SK-N-SH (cell line): ENCODE results near the gene DSE. TPM values are rescaled to one million over a fixed set of nuclear protein-coding genes. Genes with fewer than 3 reads are reported as not detected.

ENCODE experiments used
- CTCF ChIA-PET: fragments of 300-600, 350-600 bp; formaldehyde crosslinking; extraction: SDS; loops from one replicate; lab custom pipeline; 2021; lab: Yijun Ruan, JAX
- POLR2A ChIA-PET: fragments of 350-600 bp; sonication (Branson Sonifier 250); formaldehyde crosslinking; extraction: SDS; loops from one replicate; lab custom pipeline; 2020; ENCODE audit warnings: antibody characterized with exemption, inconsistent platforms; lab: Yijun Ruan, JAX
- DNase-seq: peaks from one replicate; pipeline ENCODE4 v3.0.0; 2012
- H2AFZ ChIP-seq: fragments of 200-600 bp; sonication (generic); 2 replicates; pipeline ENCODE4 v1.8.1; 2016; ENCODE audit warnings: antibody characterized with exemption, mild to moderate bottlenecking, low read depth
- H3F3A ChIP-seq: fragments of 200-600 bp; sonication (generic); replicated peaks from 2 replicates; pipeline ENCODE3; 2016; ENCODE audit warnings: antibody characterized with exemption, mild to moderate bottlenecking; ENCODE audit not compliant: insufficient read depth
- H3K27ac ChIP-seq, 2 experiments: fragments of 200-500 bp in 1 of 2; fragments of 200-600 bp in 1 of 2; sonication (Bioruptor generic) in 1 of 2; sonication (generic), shearing (Covaris generic) in 1 of 2; 2 replicates each; pipeline versions ENCODE4 v1.5.1 to v1.6.1; 2014 to 2016; ENCODE audit warnings: low read depth in 2 of 2, inconsistent platforms in 1 of 2, low read length in 1 of 2, mild to moderate bottlenecking in 1 of 2, mixed read lengths in 1 of 2
- H3K27me3 ChIP-seq: fragments of 200-600 bp; sonication (generic), shearing (Covaris generic); 2 replicates; pipeline ENCODE4 v1.6.1; 2016; ENCODE audit warnings: mixed run types; ENCODE audit not compliant: insufficient read depth
- H3K36me3 ChIP-seq, 2 experiments: fragments of 200-500 bp in 1 of 2; fragments of 200-600 bp in 1 of 2; sonication (Bioruptor generic) in 1 of 2; sonication (generic) in 1 of 2; replicated peaks in 1 of 2; 2 replicates each; pipeline versions ENCODE3 to v1.5.1; 2014 to 2016; ENCODE audit warnings: low read length in 1 of 2, mild to moderate bottlenecking in 1 of 2; ENCODE audit not compliant: insufficient read depth in 2 of 2, control insufficient read depth in 1 of 2
- H3K4me1 ChIP-seq, 2 experiments: fragments of 200-500 bp in 1 of 2; fragments of 200-600 bp in 1 of 2; sonication (Bioruptor generic) in 1 of 2; sonication (generic), shearing (Covaris generic) in 1 of 2; 2 replicates each; pipeline versions ENCODE4 v1.5.1 to v1.6.1; 2014 to 2016; ENCODE audit warnings: low read depth in 1 of 2, low read length in 1 of 2, mixed run types in 1 of 2; ENCODE audit not compliant: insufficient read depth in 2 of 2, control insufficient read depth in 1 of 2
- H3K4me2 ChIP-seq: fragments of 200-600 bp; sonication (generic), shearing (Covaris generic); 2 replicates; pipeline ENCODE4 v1.6.1; 2017; ENCODE audit warnings: mixed run types
- H3K4me3 ChIP-seq, 2 experiments: fragments of 200-500 bp in 1 of 2; fragments of 200-600 bp in 1 of 2; sonication (Bioruptor generic) in 1 of 2; sonication (generic), shearing (Covaris generic) in 1 of 2; 2 replicates each; pipeline versions ENCODE4 v1.5.1 to v1.8.1; 2014 to 2016; ENCODE audit warnings: low read depth in 2 of 2, inconsistent platforms in 1 of 2, low read length in 1 of 2, mild to moderate bottlenecking in 1 of 2, mixed read lengths in 1 of 2, moderate library complexity in 1 of 2
- H3K79me2 ChIP-seq: fragments of 200-600 bp; sonication (generic); 2 replicates; pipeline ENCODE4 v1.8.1; 2017; ENCODE audit warnings: mild to moderate bottlenecking; ENCODE audit not compliant: insufficient read depth
- H3K9ac ChIP-seq: fragments of 200-600 bp; sonication (generic); 2 replicates; pipeline ENCODE4 v1.6.1; 2017; ENCODE audit warnings: mixed run types
- H3K9me2 ChIP-seq: fragments of 200-600 bp; sonication (generic); 2 replicates; pipeline ENCODE4 v1.6.1; 2017; ENCODE audit warnings: mixed run types
- H3K9me3 ChIP-seq: fragments of 200-600 bp; sonication (generic); 2 replicates; pipeline ENCODE4 v1.6.1; 2017; ENCODE audit warnings: mixed run types, mild to moderate bottlenecking, moderate library complexity
- H4K20me1 ChIP-seq: fragments of 200-600 bp; sonication (generic); 2 replicates; pipeline ENCODE4 v1.6.1; 2017; ENCODE audit warnings: mild to moderate bottlenecking, mixed run types; ENCODE audit not compliant: insufficient read depth
- ELF1 ChIP-seq: IDR thresholded peaks from 2 replicates; pipeline ENCODE4 v1.4.0; 2012
- EP300 ChIP-seq, 2 experiments: IDR thresholded peaks; 2 replicates each; pipeline versions ENCODE4 v1.4.0 to v1.6.1; 2012; ENCODE audit warnings: borderline replicate concordance in 1 of 2, low read depth in 1 of 2, low read length in 1 of 2
- EZH2phosphoT487 ChIP-seq: fragments of 200-600 bp; sonication (generic); IDR thresholded peaks from 2 replicates; pipeline ENCODE4 v1.6.1; 2017; ENCODE audit warnings: low read depth, mixed run types, mild to moderate bottlenecking, antibody characterized with exemption, moderate library complexity, borderline replicate concordance
- FOSL2 ChIP-seq: IDR thresholded peaks from 2 replicates; pipeline ENCODE4 v1.4.0; 2012; ENCODE audit warnings: low read depth, mild to moderate bottlenecking, moderate library complexity, borderline replicate concordance
- FOXJ3 ChIP-seq: sonication (generic); formaldehyde crosslinking; IDR thresholded peaks from 2 replicates; pipeline ENCODE4 v1.5.1; 2020; ENCODE audit warnings: mild to moderate bottlenecking, missing genetic modification reagents
- FOXM1 ChIP-seq: IDR thresholded peaks from 2 replicates; pipeline ENCODE4 v1.4.0; 2012; ENCODE audit warnings: low read depth, mild to moderate bottlenecking
- GATA2 ChIP-seq: sonication (generic); formaldehyde crosslinking; IDR thresholded peaks from 2 replicates; pipeline ENCODE4 v1.5.0; 2020; ENCODE audit warnings: mild to moderate bottlenecking, missing genetic modification reagents
- JUND ChIP-seq: IDR thresholded peaks from 2 replicates; pipeline ENCODE4 v1.4.0; 2012
- MEF2A ChIP-seq: IDR thresholded peaks from 2 replicates; pipeline ENCODE4 v1.4.0; 2012; ENCODE audit warnings: low read depth, borderline replicate concordance
- MXI1 ChIP-seq: IDR thresholded peaks from 2 replicates; pipeline ENCODE4 v1.6.1; 2012; ENCODE audit warnings: mild to moderate bottlenecking, low read depth, low read length, improper control_type of control experiment
- NRF1 ChIP-seq: IDR thresholded peaks from 2 replicates; pipeline ENCODE4 v1.6.1; 2012; ENCODE audit warnings: low read depth, mild to moderate bottlenecking, low read length
- PBX3 ChIP-seq: IDR thresholded peaks from 2 replicates; pipeline ENCODE4; 2012
- POLR2AphosphoS5 ChIP-seq: IDR thresholded peaks from 2 replicates; pipeline ENCODE4 v1.6.1; 2012; ENCODE audit warnings: low read depth, low read length
- RAD21 ChIP-seq: IDR thresholded peaks from 2 replicates; pipeline ENCODE4 v1.6.1; 2012; ENCODE audit warnings: mild to moderate bottlenecking, low read length
- RFX5 ChIP-seq: IDR thresholded peaks from 2 replicates; pipeline ENCODE4 v1.6.1; 2012; ENCODE audit warnings: mild to moderate bottlenecking, improper control_type of control experiment, low read length
- SIN3A ChIP-seq: IDR thresholded peaks from 2 replicates; pipeline ENCODE4 v1.6.1; 2012; ENCODE audit warnings: low read depth, mild to moderate bottlenecking, low read length, moderate library complexity, borderline replicate concordance
- SMC3 ChIP-seq: IDR thresholded peaks from 2 replicates; pipeline ENCODE4 v1.6.1; 2012; ENCODE audit warnings: low read depth, low read length, improper control_type of control experiment
- TAF1 ChIP-seq: IDR thresholded peaks from 2 replicates; pipeline ENCODE4 v1.6.1; 2012; ENCODE audit warnings: low read depth, mild to moderate bottlenecking, low read length, moderate library complexity, borderline replicate concordance
- TEAD4 ChIP-seq: IDR thresholded peaks from 2 replicates; pipeline ENCODE4 v1.4.0; 2012; ENCODE audit warnings: mild to moderate bottlenecking, borderline replicate concordance; ENCODE audit not compliant: insufficient read depth
- USF1 ChIP-seq: IDR thresholded peaks from 2 replicates; pipeline ENCODE4 v1.4.0; 2012; ENCODE audit warnings: low read depth, borderline replicate concordance
- USF2 ChIP-seq: fragments of 150-350 bp; IDR thresholded peaks from 2 replicates; pipeline ENCODE4 v1.6.1; 2017; ENCODE audit warnings: antibody characterized with exemption, low read length, low read depth, borderline replicate concordance
- YY1 ChIP-seq: IDR thresholded peaks from 2 replicates; pipeline ENCODE4 v1.4.0; 2012; ENCODE audit warnings: low read depth, mild to moderate bottlenecking
- WGBS: methylation state at CpG from one replicate; pipeline ENCODE4 v1.1.6; 2017; ENCODE audit warnings: low lambda C conversion rate; 5-methylcytosine and 5-hydroxymethylcytosine counted together
- polyA plus RNA-seq, 3 experiments: library from polyadenylated mRNA; depleted of rRNA; stranded (reverse); fragments of >200 nt; gene quantifications; 2 replicates each; pipeline ENCODE4 v1.2.3, GENCODE V29; 2012

DSE gene
- polyA plus RNA-seq, 1 of the 3 experiments (the other 2 are of a cell fraction) = 12.7 TPM

GRCh38 chr6:116389357-116389756 lies 18.6 kb downstream of the DSE start (continued):
- TF ChIP-seq PBX3 (no peak), TAF1 (no peak), SMC3 (no peak), NRF1 (no peak), RFX5 (no peak), FOXJ3 (CRISPR knock-in tag) (no peak), YY1 (no peak), POLR2AphosphoS5 (no peak), ELF1 (no peak), RAD21 (no peak), JUND (no peak)

GRCh38 chr6:116390581-116390980 lies 19.8 kb downstream of the DSE start:
- H3K9ac ChIP-seq = no peak overlapping the region
- H3K27me3 ChIP-seq = no peaks in the 10 kb centered on the region
- H3K9me2 ChIP-seq = no peaks in the 10 kb centered on the region
- H3F3A ChIP-seq = peaks cover 21% of the 10 kb centered on the region
- H3K9me3 ChIP-seq = no peaks in the 10 kb centered on the region
- H4K20me1 ChIP-seq = no peaks in the 10 kb centered on the region
- H3K4me2 ChIP-seq = no peak overlapping the region
- ChIA-PET CTCF (interaction anchor here (0.9 kb wide), 1 partner anchor 121 kb away, joined by 3 read pairs; no protein-coding TSS in a partner anchor), POLR2A (no interaction called here)
- TF ChIP-seq EZH2phosphoT487 (no peak), SIN3A (no peak), USF2 (no peak), EP300 (IDR thresholded peaks at IDR 0.05; ENCODE audit: borderline replicate concordance in 1 of 2, low read depth in 1 of 2, low read length in 1 of 2) (no peak), MEF2A (no peak), TEAD4 (no peak), ELF1 (no peak), FOSL2 (no peak), SMC3 (no peak), MXI1 (no peak), USF1 (no peak), PBX3 (no peak), GATA2 (no peak), FOXJ3 (CRISPR knock-in tag) (no peak), FOXM1 (no peak)
- no peak for DNase-seq
- 87% methylated on average over 4 of the region's 4 CpGs for WGBS
- H3K4me1 ChIP-seq = peaks cover 0 to 56% of the 10 kb centered on the region in 2 experiments
- H3K27ac ChIP-seq = no peak overlapping the region
- H3K4me3 ChIP-seq = no peak overlapping the region
- H3K79me2 ChIP-seq = peaks cover 65% of the 10 kb centered on the region; the same call in 1 of the 2 replicates
- H2AFZ ChIP-seq = no peak overlapping the region
- H3K36me3 ChIP-seq = no peaks in the 10 kb centered on the region
